Progenitor cell of endocrine pancreas (in vitro differentiated cells): ENCODE results near the gene JRKL. TPM values are rescaled to one million over a fixed set of nuclear protein-coding genes. Genes with fewer than 3 reads are reported as not detected.

Source experiments
- DNase-seq: peaks from one replicate; pipeline ENCODE4 v3.0.0; 2021; ENCODE audit warnings: low spot score; ENCODE audit not compliant: unreplicated experiment
- H3K27ac Mint-ChIP-seq: 2 replicates; pipeline ENCODE4 v1.8.0; 2021; ENCODE audit warnings: mild to moderate bottlenecking, moderate library complexity, mixed read lengths
- H3K27me3 Mint-ChIP-seq: 2 replicates; pipeline ENCODE4 v1.8.0; 2021; ENCODE audit warnings: mixed read lengths
- H3K36me3 Mint-ChIP-seq: 2 replicates; pipeline ENCODE4 v1.8.0; 2022; ENCODE audit warnings: mixed read lengths; ENCODE audit not compliant: insufficient read depth
- H3K4me1 Mint-ChIP-seq: 2 replicates; pipeline ENCODE4 v1.8.0; 2021; ENCODE audit warnings: low read depth, mixed read lengths
- H3K4me3 Mint-ChIP-seq: 2 replicates; pipeline ENCODE4 v1.8.0; 2021; ENCODE audit warnings: low read depth, mild to moderate bottlenecking, moderate library complexity, mixed read lengths
- H3K9me3 Mint-ChIP-seq: 2 replicates; pipeline ENCODE4 v1.8.0; 2021; ENCODE audit warnings: low read depth, mixed read lengths
- CTCF ChIP-seq: fragments of 200-600 bp; sonication (generic); IDR thresholded peaks from one replicate; pipeline ENCODE4 v1.5.0; 2021; ENCODE audit warnings: antibody characterized with exemption, mild to moderate bottlenecking; ENCODE audit not compliant: unreplicated experiment
- total RNA-seq: library from RNA; stranded (reverse); gene quantifications from 2 replicates; pipeline ENCODE4 v1.2.1, GENCODE V29; 2021

JRKL gene
- total RNA-seq, 1 donor from 2014 or later = 10.6 TPM

- no peak overlapping the region for H3K27ac Mint-ChIP-seq
- no peaks in the 10 kb centered on the region for H3K9me3 Mint-ChIP-seq
- no peaks in the 10 kb centered on the region for H3K27me3 Mint-ChIP-seq
- TF ChIP-seq CTCF = no peak
- peaks cover 8% of the 10 kb centered on the region for H3K36me3 Mint-ChIP-seq
- peaks cover 10% of the 10 kb centered on the region for H3K4me1 Mint-ChIP-seq
- DNase-seq = no peak
- H3K4me3 Mint-ChIP-seq = no peak overlapping the region
These were observed 5.7 kb upstream of the JRKL start for GRCh38 chr11:96384156-96384555.

DNA sequence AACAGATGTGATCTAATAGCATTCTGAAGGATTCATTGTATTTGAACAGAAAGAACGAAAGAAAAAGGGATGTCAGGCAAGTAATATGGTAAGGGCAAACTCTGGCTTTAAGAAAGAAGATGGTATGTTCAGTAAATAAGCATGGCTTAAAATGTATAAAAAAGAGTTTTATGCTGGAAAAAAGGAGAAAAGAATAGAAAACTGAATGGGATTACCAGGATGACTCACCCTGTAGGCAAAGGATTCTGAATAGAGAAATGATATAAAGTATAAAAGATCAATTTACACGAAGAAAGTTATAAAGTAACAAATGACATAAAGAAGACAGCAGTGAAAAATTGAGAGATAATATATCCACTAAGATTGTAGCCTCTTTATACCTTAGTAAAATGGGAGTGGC is 4.6 kb upstream of the JRKL start:
- TF ChIP-seq CTCF = no peak
- H3K4me3 Mint-ChIP-seq = no peak overlapping the region
- H3K27ac Mint-ChIP-seq = no peak overlapping the region
- no peaks in the 10 kb centered on the region for H3K27me3 Mint-ChIP-seq
- H3K4me1 Mint-ChIP-seq = peaks cover 10% of the 10 kb centered on the region
- no peak for DNase-seq
- H3K9me3 Mint-ChIP-seq = no peaks in the 10 kb centered on the region
- peaks cover 5% of the 10 kb centered on the region for H3K36me3 Mint-ChIP-seq

DNA sequence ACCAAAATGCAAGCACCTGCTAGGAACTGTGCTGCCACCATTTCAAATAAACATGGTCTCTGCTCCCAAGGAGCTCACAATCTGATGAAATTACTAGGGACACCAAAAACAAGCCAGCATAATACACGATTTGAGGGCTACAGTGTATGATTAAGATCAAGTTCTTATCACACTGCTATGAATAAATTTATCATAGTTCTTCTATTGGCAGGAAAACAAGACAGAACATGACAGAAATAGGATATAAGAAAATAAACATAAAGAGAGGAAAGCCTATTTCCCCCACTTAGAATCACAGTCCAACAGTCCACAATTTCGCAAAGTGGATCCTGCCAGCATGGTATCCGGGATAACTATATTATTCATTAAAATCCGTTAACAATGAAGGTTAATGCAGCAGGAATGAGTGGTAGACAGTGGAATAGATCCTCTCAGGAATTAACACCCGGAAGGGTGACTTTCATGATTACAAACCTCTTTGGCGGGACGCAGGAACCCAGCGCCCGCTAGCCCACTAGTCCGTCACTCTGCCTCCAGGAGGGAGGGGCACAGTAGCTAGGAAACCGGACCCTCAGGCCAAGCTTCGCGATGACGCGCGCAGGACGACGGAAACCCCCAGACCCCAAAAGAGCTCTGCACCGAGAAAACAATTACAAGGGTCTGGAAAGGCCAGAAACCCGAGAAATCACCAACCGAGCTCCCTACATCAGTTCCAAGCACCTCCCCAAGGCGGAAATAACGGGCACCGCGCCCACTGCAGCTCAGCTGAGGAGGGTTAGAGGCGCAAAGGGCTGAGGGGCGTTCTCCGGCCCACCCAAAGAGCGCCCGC is 708 bp upstream of the JRKL start:
- Mint-ChIP-seq H3K9me3 (peaks cover 12% of the 10 kb centered on the region), H3K27me3 (no peaks in the 10 kb centered on the region), H3K36me3 (peaks cover 16% of the 10 kb centered on the region), H3K27ac (peak overlapping the region; percentile 99), H3K4me1 (peaks cover 14% of the 10 kb centered on the region), H3K4me3 (peak overlapping the region; percentile 96)
- no peak for TF ChIP-seq CTCF
- no peak for DNase-seq

GRCh38 chr11:96390488-96390792 is 627 bp downstream of the JRKL start:
- DNase-seq = no peak
- Mint-ChIP-seq H3K27me3 (no peaks in the 10 kb centered on the region), H3K27ac (peak overlapping the region; percentile 99), H3K9me3 (peaks cover 12% of the 10 kb centered on the region), H3K4me1 (peaks cover 14% of the 10 kb centered on the region), H3K4me3 (peak overlapping the region; percentile 96), H3K36me3 (peaks cover 14% of the 10 kb centered on the region)
- no peak for TF ChIP-seq CTCF

DNA sequence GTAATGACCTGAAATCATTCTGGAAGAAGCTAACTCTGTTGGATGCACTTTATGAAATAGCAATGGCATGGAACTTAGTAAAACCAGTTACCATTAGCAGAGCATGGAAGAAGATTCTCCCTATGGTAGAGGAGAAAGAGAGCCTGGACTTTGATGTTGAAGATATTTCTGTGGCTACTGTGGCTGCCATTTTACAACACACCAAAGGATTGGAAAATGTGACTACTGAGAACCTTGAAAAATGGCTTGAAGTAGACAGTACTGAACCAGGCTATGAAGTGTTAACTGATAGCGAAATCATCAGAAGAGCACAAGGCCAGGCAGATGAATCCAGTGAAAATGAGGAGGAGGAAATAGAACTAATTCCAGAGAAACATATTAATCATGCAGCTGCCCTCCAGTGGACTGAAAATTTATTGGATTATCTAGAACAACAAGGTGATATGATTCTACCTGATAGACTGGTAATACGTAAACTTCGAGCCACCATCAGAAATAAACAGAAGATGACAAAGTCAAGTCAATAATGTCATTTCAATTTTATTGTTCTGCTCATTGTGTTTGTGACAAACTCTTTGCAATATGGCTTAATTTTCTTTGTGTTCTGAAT is 2.0 kb downstream of the JRKL start:
- peak overlapping the region; percentile 96 for H3K4me3 Mint-ChIP-seq
- H3K4me1 Mint-ChIP-seq = peaks cover 14% of the 10 kb centered on the region
- no peaks in the 10 kb centered on the region for H3K27me3 Mint-ChIP-seq
- peaks cover 12% of the 10 kb centered on the region for H3K9me3 Mint-ChIP-seq
- no peak overlapping the region for H3K27ac Mint-ChIP-seq
- H3K36me3 Mint-ChIP-seq = peaks cover 14% of the 10 kb centered on the region
- TF ChIP-seq CTCF = no peak
- DNase-seq = no peak
